ENCODE measurements around the gene NAPEPLD.

DNA sequence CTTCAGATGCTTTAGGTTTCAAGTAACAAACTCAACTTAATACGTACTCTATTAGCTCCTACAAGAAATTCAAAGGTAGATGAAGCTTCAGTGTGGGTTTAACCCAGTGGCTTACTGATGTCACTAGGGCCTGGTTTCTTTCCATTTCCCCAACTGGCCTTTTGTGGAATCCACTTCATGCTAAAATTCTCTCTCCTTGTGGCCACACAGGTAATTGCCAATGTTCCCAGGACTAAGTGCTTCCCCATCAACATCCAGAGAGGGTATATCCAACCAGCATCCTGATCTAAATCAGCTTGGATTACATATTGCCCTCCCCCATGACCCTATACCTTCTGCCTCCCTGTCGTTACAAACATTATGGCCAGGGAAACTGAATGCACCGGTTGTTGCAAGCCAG is 85.0 kb downstream of the NAPEPLD start:
- TF ChIP-seq, protein P1, sequence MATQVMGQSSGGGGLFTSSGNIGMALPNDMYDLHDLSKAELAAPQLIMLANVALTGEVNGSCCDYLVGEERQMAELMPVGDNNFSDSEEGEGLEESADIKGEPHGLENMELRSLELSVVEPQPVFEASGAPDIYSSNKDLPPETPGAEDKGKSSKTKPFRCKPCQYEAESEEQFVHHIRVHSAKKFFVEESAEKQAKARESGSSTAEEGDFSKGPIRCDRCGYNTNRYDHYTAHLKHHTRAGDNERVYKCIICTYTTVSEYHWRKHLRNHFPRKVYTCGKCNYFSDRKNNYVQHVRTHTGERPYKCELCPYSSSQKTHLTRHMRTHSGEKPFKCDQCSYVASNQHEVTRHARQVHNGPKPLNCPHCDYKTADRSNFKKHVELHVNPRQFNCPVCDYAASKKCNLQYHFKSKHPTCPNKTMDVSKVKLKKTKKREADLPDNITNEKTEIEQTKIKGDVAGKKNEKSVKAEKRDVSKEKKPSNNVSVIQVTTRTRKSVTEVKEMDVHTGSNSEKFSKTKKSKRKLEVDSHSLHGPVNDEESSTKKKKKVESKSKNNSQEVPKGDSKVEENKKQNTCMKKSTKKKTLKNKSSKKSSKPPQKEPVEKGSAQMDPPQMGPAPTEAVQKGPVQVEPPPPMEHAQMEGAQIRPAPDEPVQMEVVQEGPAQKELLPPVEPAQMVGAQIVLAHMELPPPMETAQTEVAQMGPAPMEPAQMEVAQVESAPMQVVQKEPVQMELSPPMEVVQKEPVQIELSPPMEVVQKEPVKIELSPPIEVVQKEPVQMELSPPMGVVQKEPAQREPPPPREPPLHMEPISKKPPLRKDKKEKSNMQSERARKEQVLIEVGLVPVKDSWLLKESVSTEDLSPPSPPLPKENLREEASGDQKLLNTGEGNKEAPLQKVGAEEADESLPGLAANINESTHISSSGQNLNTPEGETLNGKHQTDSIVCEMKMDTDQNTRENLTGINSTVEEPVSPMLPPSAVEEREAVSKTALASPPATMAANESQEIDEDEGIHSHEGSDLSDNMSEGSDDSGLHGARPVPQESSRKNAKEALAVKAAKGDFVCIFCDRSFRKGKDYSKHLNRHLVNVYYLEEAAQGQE (IDR thresholded peaks at IDR 0.05; ENCODE audit: insufficient read depth in 1 of 2, low read depth in 2 of 2, low read length in 2 of 2) = no peak
- TF ChIP-seq POLR2AphosphoS5 (IDR thresholded peaks at IDR 0.05; ENCODE audit: low read depth, low read length) (no peak), TAF1 (IDR thresholded peaks at IDR 0.05; ENCODE audit: borderline replicate concordance, insufficient read depth, low read length) (no peak), SIN3A (IDR thresholded peaks at IDR 0.05; ENCODE audit: borderline replicate concordance, insufficient read depth, low read length) (no peak)

Data from PFSK-1 (cell line).